ENCODE measurements around the gene SOCS2. TPM values are rescaled to one million over a fixed set of nuclear protein-coding genes. Genes with fewer than 3 reads are reported as not detected.
A peak's percentile ranks its signal among the peaks of the same experiment; 100 is the strongest.

Gene SOCS2
- total RNA-seq, 4 donors from 2014 or later: 45.5 to 213 (median 79.4) TPM

GRCh38 chr12:93589081-93589480 is 16.6 kb downstream of the SOCS2 start:
- WGBS, 2 donors (ENCODE audit: low coverage in 1 of 2): 80% methylated on average over 1 to 2 of the region's 2 CpGs
- H3K4me1 ChIP-seq: peaks cover 0 to 10% (median 0%) of the 10 kb centered on the region in 4 donors
- H3K36me3 ChIP-seq: no peaks in the 10 kb centered on the region
- H3K4me3 ChIP-seq: no peak overlapping the region
- TF ChIP-seq CTCF (IDR thresholded peaks at IDR 0.05) (no peak), POLR2A (IDR thresholded peaks at IDR 0.05) (no peak), POLR2AphosphoS5 (IDR thresholded peaks at IDR 0.05) (no peak), EP300 (IDR thresholded peaks at IDR 0.05; ENCODE audit: low read depth) (no peak)
- no peak overlapping the region for H3K27ac ChIP-seq
- no peak for DNase-seq
- peaks cover 9% of the 10 kb centered on the region for H3K27me3 ChIP-seq
- H3K9me3 ChIP-seq: no peaks in the 10 kb centered on the region
- in situ Hi-C loops (cut with MboI; ENCODE audit: low pct_ligation_motif_present in 1 of 4, low pct_unique_long_range_greater_than_20kb in 1 of 4, low sequenced_read_pairs in 3 of 4): loop anchor here in 1 of 4 donors (10.0 kb wide), 1 partner anchor 156 kb away; no protein-coding TSS in a partner anchor
- intact Hi-C loops (cut with DNase I; ENCODE audit: low total_unique reads): no loop called here

DNA sequence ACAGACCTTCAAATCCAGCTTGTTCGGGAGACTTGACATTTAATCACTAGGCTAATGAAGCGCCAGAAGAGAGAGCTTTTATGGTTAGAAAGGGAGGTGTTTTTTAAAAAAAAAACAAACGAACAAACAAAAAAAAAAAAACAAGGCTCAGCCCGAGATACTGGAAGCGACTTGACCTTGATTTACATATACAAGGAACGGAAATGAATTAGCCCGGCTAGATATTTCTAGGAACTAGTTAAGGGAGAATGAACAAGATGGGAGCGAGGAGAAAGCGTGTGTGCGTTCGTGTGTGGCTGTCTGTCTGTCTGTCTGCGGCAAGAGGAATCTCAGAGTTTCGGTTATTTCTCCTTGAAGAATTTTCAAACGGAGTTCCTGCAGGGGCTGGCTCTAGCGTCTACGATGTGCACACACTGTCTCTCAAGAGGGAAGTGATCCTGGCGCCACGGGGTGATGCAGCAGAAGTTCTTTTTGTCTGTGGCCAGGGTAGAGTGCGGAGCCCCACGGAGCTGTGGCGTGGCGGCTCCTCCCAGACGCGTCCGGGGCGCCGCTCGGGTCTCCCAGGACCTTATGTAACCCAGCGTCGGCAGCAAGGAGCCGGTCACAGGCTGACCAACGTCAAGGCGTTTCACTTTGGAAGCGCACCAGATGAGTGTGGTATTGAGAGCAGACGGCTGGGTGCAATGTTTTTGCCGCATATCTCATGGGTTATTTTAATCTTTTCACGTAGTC is 18.8 kb downstream of the SOCS2 start:
- in situ Hi-C loops (cut with MboI; ENCODE audit: low pct_ligation_motif_present in 1 of 4, low pct_unique_long_range_greater_than_20kb in 1 of 4, low sequenced_read_pairs in 3 of 4): no loop called here
- Histone ChIP-seq H3K4me3 (peak overlapping the region; percentile 27 to 62 (median 39)), H3K4me1 (peaks cover 0 to 14% (median 0%) of the 10 kb centered on the region in 4 donors), H3K27ac (peak overlapping the region; percentile 72 to 80 (median 74)), H3K27me3 (peaks cover 18% of the 10 kb centered on the region), H3K36me3 (no peaks in the 10 kb centered on the region), H3K9me3 (no peaks in the 10 kb centered on the region)
- TF ChIP-seq POLR2A (IDR thresholded peaks at IDR 0.05) (peak; percentile 49), POLR2AphosphoS5 (IDR thresholded peaks at IDR 0.05) (peak in 2 of 3 donors; percentile 62 to 66), EP300 (IDR thresholded peaks at IDR 0.05; ENCODE audit: low read depth) (no peak)
- WGBS, 2 donors (ENCODE audit: low coverage in 1 of 2): 0 to 3% methylated on average over 16 to 37 of the region's 37 CpGs
- DNase-seq: peak; percentile 72
- intact Hi-C loops (cut with DNase I; ENCODE audit: low total_unique reads): no loop called here

DNA sequence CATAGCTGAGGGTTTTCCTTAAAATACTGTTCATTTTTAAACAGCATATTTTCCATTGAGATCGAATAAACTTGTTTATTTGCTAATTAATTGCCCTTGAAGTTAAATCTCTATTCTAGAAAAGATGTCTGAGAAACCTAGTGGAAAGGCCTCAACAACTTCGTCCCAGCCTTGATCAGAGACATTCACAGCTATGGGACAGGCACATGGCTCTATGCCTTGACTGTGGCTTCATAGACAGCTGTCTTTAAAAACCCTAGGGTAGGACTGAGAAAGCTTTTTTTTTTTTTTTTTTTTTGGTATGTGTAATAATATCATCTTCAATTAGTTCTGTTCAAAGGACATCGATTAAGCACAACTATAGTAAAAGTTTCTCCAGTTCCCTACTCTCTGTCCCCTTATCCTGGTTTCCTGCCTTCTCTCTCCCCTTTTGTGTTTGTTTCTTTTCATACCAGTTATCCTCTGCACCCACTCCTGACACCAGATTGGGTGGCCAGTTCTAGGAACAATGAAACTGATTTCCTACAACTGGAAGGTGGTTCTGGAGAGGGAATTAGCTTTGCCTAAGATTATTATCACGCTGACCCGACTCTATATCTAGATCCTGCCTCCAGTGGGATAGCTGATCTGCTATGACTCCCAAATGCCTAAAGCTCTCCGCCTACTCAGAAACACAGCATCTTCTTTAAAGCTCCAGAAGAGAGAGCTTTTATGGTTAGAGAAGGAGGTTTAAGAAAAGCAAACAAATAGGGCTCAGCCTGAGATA is 20.3 kb downstream of the SOCS2 start:
- 69 to 74% methylated on average over 5 to 6 of the region's 6 CpGs for WGBS, 2 donors (ENCODE audit: low coverage in 1 of 2)
- Histone ChIP-seq H3K4me1 (peaks cover 0 to 14% (median 0%) of the 10 kb centered on the region in 4 donors), H3K4me3 (no peak overlapping the region), H3K36me3 (no peaks in the 10 kb centered on the region), H3K27ac (peak overlapping the region; percentile 10 to 80 (median 72)), H3K27me3 (peaks cover 18% of the 10 kb centered on the region), H3K9me3 (no peaks in the 10 kb centered on the region)
- TF ChIP-seq POLR2AphosphoS5 (IDR thresholded peaks at IDR 0.05): no peak
- no peak for TF ChIP-seq EP300 (IDR thresholded peaks at IDR 0.05; ENCODE audit: low read depth)
- TF ChIP-seq CTCF (IDR thresholded peaks at IDR 0.05): no peak
- no peak for TF ChIP-seq POLR2A (IDR thresholded peaks at IDR 0.05)
- DNase-seq: no peak
- intact Hi-C loops (cut with DNase I; ENCODE audit: low total_unique reads): no loop called here
- in situ Hi-C loops (cut with MboI; ENCODE audit: low pct_ligation_motif_present in 1 of 4, low pct_unique_long_range_greater_than_20kb in 1 of 4, low sequenced_read_pairs in 3 of 4): no loop called here

GRCh38 chr12:93593843-93594242 is 21.4 kb downstream of the SOCS2 start:
- H3K36me3 ChIP-seq: no peaks in the 10 kb centered on the region
- peak overlapping the region; percentile 10 to 80 (median 72) for H3K27ac ChIP-seq
- 61 to 81% methylated on average over 2 of the region's 2 CpGs for WGBS, 2 donors (ENCODE audit: low coverage in 1 of 2)
- peaks cover 18% of the 10 kb centered on the region for H3K27me3 ChIP-seq
- H3K9me3 ChIP-seq: no peaks in the 10 kb centered on the region
- in situ Hi-C loops (cut with MboI; ENCODE audit: low pct_ligation_motif_present in 1 of 4, low pct_unique_long_range_greater_than_20kb in 1 of 4, low sequenced_read_pairs in 3 of 4) (no loop called here), intact Hi-C loops (cut with DNase I; ENCODE audit: low total_unique reads) (no loop called here)
- H3K4me1 ChIP-seq: peaks cover 0 to 14% (median 0%) of the 10 kb centered on the region in 4 donors
- DNase-seq: no peak
- TF ChIP-seq POLR2A (IDR thresholded peaks at IDR 0.05): no peak
- no peak for TF ChIP-seq EP300 (IDR thresholded peaks at IDR 0.05; ENCODE audit: low read depth)
- no peak for TF ChIP-seq CTCF (IDR thresholded peaks at IDR 0.05)
- TF ChIP-seq POLR2AphosphoS5 (IDR thresholded peaks at IDR 0.05): no peak
- H3K4me3 ChIP-seq: no peak overlapping the region
